ENCODE data around the gene NAT8L.

NAT8L gene

GRCh38 chr4:2062808-2063524, 3.8 kb downstream of the NAT8L start:
- DNase-seq = no peak
- Histone ChIP-seq H3K27ac (no peak overlapping the region), H3K4me3 (ENCODE audit: low read depth, low read length) (no peak overlapping the region), H3K27me3 (ENCODE audit: insufficient read depth, low read depth, severe bottlenecking) (no peaks in the 10 kb centered on the region), H3K36me3 (peaks cover 30% of the 10 kb centered on the region), H3K9me3 (ENCODE audit: severe bottlenecking) (no peaks in the 10 kb centered on the region)
- TF ChIP-seq CTCF (IDR thresholded peaks at IDR 0.05; ENCODE audit: low read depth, low read length) = no peak

- DNase-seq = no peak
- Histone ChIP-seq H3K27me3 (ENCODE audit: insufficient read depth, low read depth, severe bottlenecking) (no peaks in the 10 kb centered on the region), H3K27ac (no peak overlapping the region), H3K4me3 (ENCODE audit: low read depth, low read length) (no peak overlapping the region), H3K36me3 (peaks cover 30% of the 10 kb centered on the region), H3K9me3 (ENCODE audit: severe bottlenecking) (no peaks in the 10 kb centered on the region)
- no peak for TF ChIP-seq CTCF (IDR thresholded peaks at IDR 0.05; ENCODE audit: low read depth, low read length)
Measured at GRCh38 chr4:2063557-2064275, 4.6 kb downstream of the NAT8L start.

GRCh38 chr4:2064276-2064991, 5.3 kb downstream of the NAT8L start:
- no peaks in the 10 kb centered on the region for H3K9me3 ChIP-seq (ENCODE audit: severe bottlenecking)
- no peak overlapping the region for H3K4me3 ChIP-seq (ENCODE audit: low read depth, low read length)
- no peak for TF ChIP-seq CTCF (IDR thresholded peaks at IDR 0.05; ENCODE audit: low read depth, low read length)
- peaks cover 30% of the 10 kb centered on the region for H3K36me3 ChIP-seq
- no peaks in the 10 kb centered on the region for H3K27me3 ChIP-seq (ENCODE audit: insufficient read depth, low read depth, severe bottlenecking)
- no peak overlapping the region for H3K27ac ChIP-seq
- no peak for DNase-seq

GRCh38 chr4:2065106-2065930, 6.2 kb downstream of the NAT8L start:
- H3K9me3 ChIP-seq (ENCODE audit: severe bottlenecking) = no peaks in the 10 kb centered on the region
- no peak overlapping the region for H3K27ac ChIP-seq
- no peak for TF ChIP-seq CTCF (IDR thresholded peaks at IDR 0.05; ENCODE audit: low read depth, low read length)
- peaks cover 30% of the 10 kb centered on the region for H3K36me3 ChIP-seq
- H3K4me3 ChIP-seq (ENCODE audit: low read depth, low read length) = no peak overlapping the region
- no peaks in the 10 kb centered on the region for H3K27me3 ChIP-seq (ENCODE audit: insufficient read depth, low read depth, severe bottlenecking)
- no peak for DNase-seq

- no peak overlapping the region for H3K27ac ChIP-seq
- H3K36me3 ChIP-seq = peaks cover 29% of the 10 kb centered on the region
- no peak for DNase-seq
- no peaks in the 10 kb centered on the region for H3K9me3 ChIP-seq (ENCODE audit: severe bottlenecking)
- TF ChIP-seq CTCF (IDR thresholded peaks at IDR 0.05; ENCODE audit: low read depth, low read length) = no peak
- no peak overlapping the region for H3K4me3 ChIP-seq (ENCODE audit: low read depth, low read length)
- no peaks in the 10 kb centered on the region for H3K27me3 ChIP-seq (ENCODE audit: insufficient read depth, low read depth, severe bottlenecking)
Measured at GRCh38 chr4:2066011-2066551, 7.0 kb downstream of the NAT8L start.

Data from WERI-Rb-1 (cell line).